ENCODE measurements around the gene DKK1.
"Not testable (repeated sequence)": the region's sequence is repeated elsewhere in the genome, so short reads cannot be mapped to it uniquely, and the experiment has no call there.

The DKK1 gene

GRCh38 chr10:52318136-52318701 lies 4.1 kb downstream of the DKK1 start:
- no peak for DNase-seq (ENCODE audit: low spot score)

GRCh38 chr10:52318822-52319464 lies 4.9 kb downstream of the DKK1 start:
- DNase-seq (ENCODE audit: low spot score): no peak

- DNase-seq (ENCODE audit: low spot score): no peak
These were observed 5.8 kb downstream of the DKK1 start for GRCh38 chr10:52319926-52320325.

GRCh38 chr10:52322323-52322722 lies 8.2 kb downstream of the DKK1 start:
- DNase-seq (ENCODE audit: low spot score): no peak

GRCh38 chr10:52322936-52323335 lies 8.9 kb downstream of the DKK1 start:
- DNase-seq (ENCODE audit: low spot score): no peak

- no peak for DNase-seq (ENCODE audit: low spot score)
These were observed 12.3 kb downstream of the DKK1 start for GRCh38 chr10:52326382-52326781.

GRCh38 chr10:52331638-52332364 lies 17.7 kb downstream of the DKK1 start:
- DNase-seq (ENCODE audit: low spot score): no peak

- DNase-seq (ENCODE audit: low spot score): no peak
These were observed 18.7 kb downstream of the DKK1 start for GRCh38 chr10:52332815-52333214.

- no peak for DNase-seq (ENCODE audit: low spot score)
These were observed 20.5 kb downstream of the DKK1 start for GRCh38 chr10:52334595-52334994.

- DNase-seq (ENCODE audit: low spot score): no peak
These were observed 21.6 kb downstream of the DKK1 start for GRCh38 chr10:52335665-52336064.

GRCh38 chr10:52337225-52337624 lies 23.1 kb downstream of the DKK1 start:
- no peak for DNase-seq (ENCODE audit: low spot score)

- no peak for DNase-seq (ENCODE audit: low spot score)
These were observed 29.4 kb downstream of the DKK1 start for GRCh38 chr10:52343439-52343838.

GRCh38 chr10:52346394-52347326 lies 32.6 kb downstream of the DKK1 start:
- DNase-seq (ENCODE audit: low spot score): no peak

GRCh38 chr10:52347327-52347667 lies 33.2 kb downstream of the DKK1 start:
- no peak for DNase-seq (ENCODE audit: low spot score)

- DNase-seq (ENCODE audit: low spot score): no peak
These were observed 34.0 kb downstream of the DKK1 start for GRCh38 chr10:52348037-52348564.

GRCh38 chr10:52351914-52352330 lies 37.8 kb downstream of the DKK1 start:
- DNase-seq (ENCODE audit: low spot score): no peak

- no peak for DNase-seq (ENCODE audit: low spot score)
These were observed 39.1 kb downstream of the DKK1 start for GRCh38 chr10:52353205-52353604.

GRCh38 chr10:52353960-52354394 lies 39.9 kb downstream of the DKK1 start:
- DNase-seq (ENCODE audit: low spot score): peak; percentile 27

GRCh38 chr10:52357971-52358370 lies 43.9 kb downstream of the DKK1 start:
- DNase-seq (ENCODE audit: low spot score): no peak

- DNase-seq (ENCODE audit: low spot score): no peak
These were observed 45.4 kb downstream of the DKK1 start for GRCh38 chr10:52359441-52359840.

- not testable (repeated sequence) for DNase-seq (ENCODE audit: low spot score)
These were observed 51.7 kb downstream of the DKK1 start for GRCh38 chr10:52365547-52366432.

All from HuH-7.5 (cell line).